COLO829 (cell line): ENCODE results near the gene RELT.

Source experiments
- DNase-seq: peaks from one replicate; pipeline ENCODE4 v3.0.0; 2012; ENCODE audit warnings: low spot score

RELT gene

DNA sequence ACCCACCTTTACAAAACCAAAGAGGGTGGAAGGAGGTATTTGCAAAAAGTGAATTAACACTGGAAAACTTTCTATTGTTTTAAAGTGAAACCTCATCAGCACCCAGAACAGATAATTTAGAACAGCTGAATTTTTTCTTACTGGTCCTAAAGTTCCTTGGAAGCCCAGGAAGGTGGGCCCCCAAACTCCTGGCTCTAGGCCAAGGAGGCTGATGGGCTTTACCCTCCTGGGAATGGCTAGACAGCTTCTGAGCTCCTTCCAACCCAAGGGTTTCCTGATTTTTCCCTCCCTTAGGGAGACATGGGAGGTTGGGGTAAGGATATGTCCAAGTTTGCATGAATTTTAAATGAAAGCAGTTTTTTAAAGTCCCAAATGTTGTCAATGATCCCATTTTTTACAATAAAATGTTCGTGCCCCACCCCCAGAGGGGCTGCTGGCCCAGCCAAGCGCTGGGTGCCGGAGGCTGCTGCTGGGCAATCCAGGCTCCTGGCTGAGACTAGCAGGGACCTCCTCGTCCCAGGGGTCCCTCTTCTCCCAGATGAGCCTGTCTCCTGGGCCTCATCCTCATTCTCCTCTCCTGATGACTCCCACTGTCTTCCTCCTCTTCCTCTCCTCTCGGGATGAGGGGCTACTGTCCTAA is 28.4 kb downstream of the RELT start:
- no peak for DNase-seq

GRCh38 chr11:73405146-73405510 is 28.9 kb downstream of the RELT start:
- DNase-seq = no peak

GRCh38 chr11:73406131-73406530 is 29.9 kb downstream of the RELT start:
- DNase-seq = no peak

DNA sequence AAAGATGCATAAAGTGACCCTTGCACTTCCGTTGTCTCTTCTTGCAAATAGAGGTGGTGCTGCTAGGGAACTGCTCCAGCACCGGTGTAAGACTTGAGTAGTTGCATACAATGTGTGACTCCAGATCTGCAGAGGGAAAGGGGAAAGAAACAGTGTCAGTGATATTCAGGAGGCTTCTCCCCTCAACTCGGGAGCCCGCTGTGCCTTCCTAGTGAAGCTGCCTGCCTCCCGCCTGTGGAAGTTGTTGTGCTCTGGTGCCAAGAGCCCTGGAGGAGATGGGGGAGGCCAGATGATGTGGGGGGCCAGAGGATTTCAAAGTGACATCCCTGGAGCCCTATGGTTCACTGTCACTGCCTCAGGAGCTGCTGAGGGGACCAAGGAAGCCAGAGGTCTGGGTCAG is 30.4 kb downstream of the RELT start:
- no peak for DNase-seq

- DNase-seq = no peak
Observed at GRCh38 chr11:73409431-73409830, 33.2 kb downstream of the RELT start.

- no peak for DNase-seq
Observed at GRCh38 chr11:73410627-73411026, 34.4 kb downstream of the RELT start.

GRCh38 chr11:73411031-73411430 is 34.8 kb downstream of the RELT start:
- no peak for DNase-seq

DNA sequence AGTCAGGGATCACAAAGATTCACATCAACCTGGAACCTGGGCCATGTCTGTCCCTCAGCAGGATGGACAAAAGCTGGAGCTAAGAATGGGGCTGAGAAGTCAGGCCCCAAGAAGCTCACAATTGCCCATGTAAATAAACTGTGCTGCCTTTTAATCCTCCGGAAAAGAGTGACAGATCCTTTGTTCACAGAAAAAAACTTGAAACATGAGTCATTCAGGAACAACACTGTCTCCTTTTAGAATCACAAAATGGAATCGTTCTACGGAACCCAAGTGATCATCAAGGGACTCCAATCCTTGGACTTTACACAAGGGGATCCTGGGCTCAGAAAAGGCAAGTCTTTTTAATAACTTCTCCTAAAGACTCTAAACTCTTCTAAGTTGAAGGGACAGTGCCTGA is 36.1 kb downstream of the RELT start:
- peak; percentile 74 for DNase-seq

DNA sequence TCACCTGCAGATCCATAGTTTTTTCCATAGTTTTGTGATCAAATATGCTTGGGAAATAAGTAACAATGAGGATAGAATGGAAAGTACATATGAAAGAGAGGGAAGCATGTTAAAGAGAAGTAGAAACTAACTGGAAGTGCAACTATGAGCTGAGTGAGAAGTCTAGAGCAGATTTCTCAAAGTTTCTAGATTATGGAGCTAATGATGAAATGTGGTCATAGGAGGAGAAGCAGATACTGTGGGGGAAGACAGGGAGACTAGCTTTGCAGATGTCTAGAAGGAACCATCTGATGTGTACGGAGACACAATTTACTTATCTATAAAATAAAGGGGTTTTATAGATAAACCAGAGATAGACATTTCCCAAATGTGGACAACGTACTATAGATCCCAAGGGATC is 37.1 kb downstream of the RELT start:
- no peak for DNase-seq

- DNase-seq = peak; percentile 40
Observed at GRCh38 chr11:73414977-73415651, 38.9 kb downstream of the RELT start.

- peak; percentile 29 for DNase-seq
Observed at GRCh38 chr11:73415854-73416615, 39.8 kb downstream of the RELT start.

DNA sequence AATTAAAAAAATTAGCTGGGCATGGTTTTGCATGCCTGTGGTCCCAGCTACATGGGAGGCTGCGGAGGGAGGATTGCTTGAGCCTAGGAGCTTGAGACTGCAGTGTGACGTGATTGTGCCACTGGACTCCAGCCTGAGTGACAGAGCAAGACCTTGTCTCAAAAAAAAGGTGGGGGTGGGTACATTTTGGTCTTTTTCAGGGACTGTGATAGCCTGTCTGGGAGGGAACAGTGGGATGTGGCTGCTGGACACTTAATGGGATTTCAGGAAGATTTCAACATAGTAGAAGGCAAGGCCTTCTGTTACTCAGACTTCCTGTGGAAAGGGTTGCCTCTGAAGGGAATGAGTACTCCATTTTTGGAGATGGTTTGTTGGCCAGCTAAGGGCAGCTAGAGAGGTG is 40.6 kb downstream of the RELT start:
- DNase-seq = no peak

- no peak for DNase-seq
Observed at GRCh38 chr11:73420136-73420535, 43.9 kb downstream of the RELT start.

GRCh38 chr11:73422886-73423285 is 46.7 kb downstream of the RELT start:
- no peak for DNase-seq

DNA sequence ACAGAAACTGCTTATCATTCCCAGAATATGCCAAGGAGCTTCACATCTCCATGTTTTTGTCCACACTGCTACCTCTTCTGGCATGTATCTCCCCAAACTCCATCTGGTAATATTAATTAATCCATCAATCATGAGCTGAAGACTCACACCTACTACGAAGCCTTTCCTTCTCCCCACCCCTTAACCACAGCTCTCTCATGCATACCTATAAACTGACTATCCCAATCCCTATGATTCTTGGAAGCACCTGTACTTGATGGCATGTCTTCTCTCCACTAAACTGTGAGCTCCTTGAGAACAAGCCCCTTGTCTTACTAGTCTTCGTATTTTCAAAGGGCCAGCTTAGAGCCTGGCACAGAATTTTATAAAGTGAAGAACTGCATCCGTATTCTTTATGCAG is 47.3 kb downstream of the RELT start:
- DNase-seq = no peak

DNA sequence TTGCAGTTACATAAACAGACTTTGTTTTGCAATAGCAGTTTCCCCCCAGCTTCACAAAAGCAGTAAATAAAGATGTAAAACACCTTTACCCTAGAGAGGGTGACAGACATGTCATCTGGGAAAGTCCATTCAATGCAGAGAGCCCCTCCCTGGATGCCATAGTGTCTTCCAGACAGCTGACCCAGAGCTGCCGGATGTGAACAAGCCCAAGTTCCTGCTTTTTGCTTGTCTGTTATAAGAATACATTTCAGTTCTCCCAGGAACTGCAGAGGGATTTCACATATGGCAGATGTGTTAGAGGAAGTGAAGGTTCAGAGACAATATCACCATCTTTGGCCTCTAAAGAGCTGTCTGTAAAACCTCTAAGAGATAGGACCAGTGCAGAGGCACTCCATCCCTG is 48.9 kb downstream of the RELT start:
- DNase-seq = no peak

GRCh38 chr11:73426219-73426850 is 50.1 kb downstream of the RELT start:
- no peak for DNase-seq

DNA sequence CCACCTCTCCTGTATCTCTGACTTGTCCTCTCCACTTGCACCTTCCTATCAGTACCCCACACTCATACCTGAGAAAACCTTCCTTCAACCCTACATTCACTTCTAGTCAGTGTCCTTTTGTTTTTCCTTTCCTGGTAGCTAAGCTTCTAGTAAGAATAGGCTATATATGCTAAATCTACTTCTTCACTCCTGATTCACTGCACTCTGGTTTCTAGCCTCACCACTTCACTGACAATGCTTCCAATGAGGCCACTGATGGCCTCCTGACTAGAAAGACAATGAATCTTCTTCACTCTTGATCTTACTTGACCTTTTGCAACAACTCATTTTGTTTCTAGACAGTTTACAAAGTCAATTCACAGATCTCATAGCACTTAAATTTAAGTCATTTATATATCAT is 52.0 kb downstream of the RELT start:
- DNase-seq = no peak

GRCh38 chr11:73428699-73429098 is 52.5 kb downstream of the RELT start:
- no peak for DNase-seq

- DNase-seq = no peak
Observed at GRCh38 chr11:73429121-73429750, 53.0 kb downstream of the RELT start.

GRCh38 chr11:73430326-73430725 is 54.1 kb downstream of the RELT start:
- no peak for DNase-seq

DNA sequence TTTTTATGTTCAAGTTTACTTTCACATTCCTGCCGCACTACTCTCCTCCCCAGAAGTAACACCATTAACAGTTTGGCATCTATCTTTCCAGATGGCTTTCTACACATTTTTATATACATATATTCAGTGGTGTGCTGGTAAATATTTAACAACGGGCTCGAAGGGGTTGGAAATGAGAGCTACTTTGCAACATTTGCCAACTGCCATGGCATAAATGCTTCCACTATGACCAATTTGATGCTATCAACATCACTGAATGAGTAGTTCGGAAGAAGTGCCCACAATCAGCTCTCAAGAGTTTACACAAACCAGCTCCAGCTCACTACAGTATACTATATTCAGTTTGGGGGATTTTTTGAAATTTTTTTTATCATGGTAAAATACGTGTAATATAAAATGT is 55.2 kb downstream of the RELT start:
- DNase-seq = no peak
